GM18951 (cell line): Measurements from ENCODE around the gene UGP2.
"Not testable (repeated sequence)": the region's sequence is repeated elsewhere in the genome, so short reads cannot be mapped to it uniquely, and the experiment has no call there.

ENCODE experiments used
- POLR2A ChIP-seq: IDR thresholded peaks from 4 replicates; pipeline ENCODE4 v1.6.1; 2011; ENCODE audit warnings: mild to moderate bottlenecking; ENCODE audit not compliant: insufficient read length, insufficient read depth; ENCODE audit errors: extremely low read depth
- in situ Hi-C: fragments of 300-500 bp; cut with MboI; formaldehyde crosslinking; loops from one replicate; pipeline ENCODE4 v1.12.0; 2022; ENCODE audit warnings: low sequenced_read_pairs, mixed read lengths, inconsistent platforms; ENCODE audit not compliant: unreplicated experiment

Gene UGP2

GRCh38 chr2:63903003-63903402, 61.3 kb downstream of the UGP2 start:
- TF ChIP-seq POLR2A: no peak
- in situ Hi-C loops: no loop called here

- in situ Hi-C loops: no loop called here
- no peak for TF ChIP-seq POLR2A
These were observed 72.6 kb downstream of the UGP2 start for GRCh38 chr2:63914311-63914710.

- in situ Hi-C loops: no loop called here
- no peak for TF ChIP-seq POLR2A
These were observed 85.1 kb downstream of the UGP2 start for GRCh38 chr2:63926815-63927214.

- in situ Hi-C loops: not testable (repeated sequence)
These were observed 90.4 kb downstream of the UGP2 start for GRCh38 chr2:63932104-63932503.
